GM19467 (cell line): ENCODE data around the gene TRIM44.
"Not testable (repeated sequence)": the region's sequence is repeated elsewhere in the genome, so short reads cannot be mapped to it uniquely, and the experiment has no call there.

Experiments
- ATAC-seq: cut with Tn5 transposase; IDR thresholded peaks from one replicate; pipeline ENCODE4 v1.9.1; 2021; ENCODE audit warnings: mild to moderate bottlenecking, moderate library complexity; ENCODE audit not compliant: unreplicated experiment

Gene TRIM44

GRCh38 chr11:35714882-35715627, 52.5 kb downstream of the TRIM44 start:
- ATAC-seq, result peak; percentile 87

GRCh38 chr11:35715677-35716076, 53.1 kb downstream of the TRIM44 start:
- ATAC-seq, result not testable (repeated sequence)

GRCh38 chr11:35717043-35717442, 54.5 kb downstream of the TRIM44 start:
- no peak for ATAC-seq

GRCh38 chr11:35717520-35717919, 54.9 kb downstream of the TRIM44 start:
- no peak for ATAC-seq

- ATAC-seq, result no peak
Measured at GRCh38 chr11:35721651-35722282, 59.2 kb downstream of the TRIM44 start.

- no peak for ATAC-seq
Measured at GRCh38 chr11:35722641-35723040, 60.1 kb downstream of the TRIM44 start.

- ATAC-seq, result no peak
Measured at GRCh38 chr11:35723493-35723892, 60.9 kb downstream of the TRIM44 start.

- peak; percentile 76 for ATAC-seq
Measured at GRCh38 chr11:35723913-35724312, 61.3 kb downstream of the TRIM44 start.

- ATAC-seq, result no peak
Measured at GRCh38 chr11:35725885-35726284, 63.3 kb downstream of the TRIM44 start.

GRCh38 chr11:35727140-35727539, 64.6 kb downstream of the TRIM44 start:
- no peak for ATAC-seq

GRCh38 chr11:35730254-35730653, 67.7 kb downstream of the TRIM44 start:
- no peak for ATAC-seq

- ATAC-seq, result no peak
Measured at GRCh38 chr11:35734669-35735410, 72.3 kb downstream of the TRIM44 start.

GRCh38 chr11:35735411-35735810, 72.8 kb downstream of the TRIM44 start:
- ATAC-seq, result no peak

- ATAC-seq, result no peak
Measured at GRCh38 chr11:35735903-35736302, 73.3 kb downstream of the TRIM44 start.

- no peak for ATAC-seq
Measured at GRCh38 chr11:35736952-35737351, 74.4 kb downstream of the TRIM44 start.

GRCh38 chr11:35740061-35740799, 77.7 kb downstream of the TRIM44 start:
- no peak for ATAC-seq

- ATAC-seq, result no peak
Measured at GRCh38 chr11:35742707-35743454, 80.3 kb downstream of the TRIM44 start.

GRCh38 chr11:35746356-35747153, 84.0 kb downstream of the TRIM44 start:
- ATAC-seq, result no peak

- ATAC-seq, result no peak
Measured at GRCh38 chr11:35747668-35748067, 85.1 kb downstream of the TRIM44 start.

- ATAC-seq, result no peak
Measured at GRCh38 chr11:35748644-35749043, 86.1 kb downstream of the TRIM44 start.
